HepG2 (cell line): Measurements from ENCODE around the gene SH2D1B. TPM values are rescaled to one million over a fixed set of nuclear protein-coding genes. Genes with fewer than 3 reads are reported as not detected.

Experiments
- ATAC-seq: fragments of 200-7000 bp; cut with Tn5 transposase; 3 replicates; pipeline ENCODE4 v1.9.1; 2020; ENCODE audit warnings: mild to moderate bottlenecking, moderate library complexity
- BruUV-seq: library from RNA; stranded (reverse); fragments of 400-500 nt; replicated peaks from 2 replicates; lab custom pipeline; 2021; lab: Mats Ljungman, UMichigan
- CTCF ChIA-PET: fragments of 300-600 bp; formaldehyde crosslinking; extraction: SDS; loops from one replicate; lab custom pipeline; 2021; ENCODE audit warnings: low total read pairs, inconsistent platforms, low intra/inter-chr PET ratio; lab: Yijun Ruan, JAX
- POLR2A ChIA-PET: fragments of 350-600 bp; sonication (Branson Sonifier 250); formaldehyde crosslinking; loops from one replicate; lab custom pipeline; 2020; ENCODE audit warnings: antibody characterized with exemption, inconsistent platforms; lab: Yijun Ruan, JAX
- DNase-seq: peaks from one replicate; pipeline ENCODE4 v3.0.0-alpha.2; 2015; ENCODE audit warnings: low spot score
- FAIRE-seq: peaks from 3 replicates; lab custom pipeline; 2011; peaks lifted over from hg19 to GRCh38; lab: Jason Lieb, UNC
- H2AFZ ChIP-seq: one replicate; pipeline ENCODE4 v1.6.1; 2011; ENCODE audit warnings: low read length, inconsistent platforms
- H3K27ac ChIP-seq: fragments of 300-600 bp; 3 replicates; pipeline ENCODE4 v1.8.0; 2011; ENCODE audit warnings: mixed run types, mild to moderate bottlenecking, mixed read lengths, low read length, inconsistent platforms; ENCODE audit not compliant: insufficient read depth; ENCODE audit errors: extremely low read length
- H3K27me3 ChIP-seq, 2 experiments: fragments of 200-600 bp in 1 of 2; 2 replicates in 1 of 2; 3 replicates in 1 of 2; pipeline versions ENCODE4 v1.6.0 to v1.8.0; 2011; ENCODE audit warnings: low read length in 2 of 2, mild to moderate bottlenecking in 2 of 2, moderate library complexity in 2 of 2, inconsistent platforms in 1 of 2; ENCODE audit not compliant: insufficient read depth in 2 of 2, control insufficient read depth in 1 of 2
- H3K36me3 ChIP-seq, 2 experiments: fragments of 200-600 bp in 1 of 2; replicated peaks in 1 of 2; 2 replicates in 1 of 2; 3 replicates in 1 of 2; pipeline versions ENCODE4 v1.5.1 to v1.8.0; 2011; ENCODE audit warnings: low read length in 2 of 2, inconsistent platforms in 1 of 2; ENCODE audit not compliant: insufficient read depth in 2 of 2, control insufficient read depth in 1 of 2
- H3K4me1 ChIP-seq: 2 replicates; pipeline ENCODE4 v1.5.1; 2012; ENCODE audit warnings: low read length, inconsistent platforms; ENCODE audit not compliant: insufficient read depth
- H3K4me2 ChIP-seq: 2 replicates; pipeline ENCODE4 v1.6.0; 2011; ENCODE audit warnings: low read depth, low read length, inconsistent platforms
- H3K4me3 ChIP-seq, 3 experiments: fragments of 200-600 bp in 1 of 3; sonication (generic), shearing (Covaris generic) in 1 of 3; replicated peaks in 1 of 3; 2 replicates each; pipeline ENCODE4 v1.5.1; 2011 to 2016; ENCODE audit warnings: low read length in 3 of 3, inconsistent platforms in 2 of 3, low read depth in 2 of 3, mild to moderate bottlenecking in 2 of 3, control low read depth in 1 of 3, mixed read lengths in 1 of 3; ENCODE audit not compliant: insufficient read depth in 1 of 3
- H3K79me2 ChIP-seq: one replicate; pipeline ENCODE4 v1.6.1; 2011; ENCODE audit warnings: low read length, inconsistent platforms; ENCODE audit not compliant: insufficient read depth
- H3K9ac ChIP-seq: 2 replicates; pipeline ENCODE4 v1.6.0; 2011; ENCODE audit warnings: mild to moderate bottlenecking, low read depth, low read length, inconsistent platforms; ENCODE audit not compliant: insufficient read depth
- H3K9me3 ChIP-seq: 2 replicates; pipeline ENCODE4 v1.5.1; 2012; ENCODE audit warnings: mild to moderate bottlenecking, low read length
- H4K20me1 ChIP-seq: 2 replicates; pipeline ENCODE4 v1.6.0; 2011; ENCODE audit warnings: inconsistent platforms, mild to moderate bottlenecking, low read length, moderate library complexity; ENCODE audit not compliant: insufficient read depth
- ATF1 ChIP-seq: IDR thresholded peaks from 2 replicates; pipeline ENCODE4 v1.6.1; 2016; ENCODE audit warnings: mild to moderate bottlenecking, control low read depth
- ERF ChIP-seq: IDR thresholded peaks from 2 replicates; pipeline ENCODE4 v1.6.1; 2018; ENCODE audit warnings: missing biosample characterization, missing genetic modification reagents
- GABPA ChIP-seq, 2 experiments: IDR thresholded peaks; 2 replicates each; pipeline ENCODE4 v1.6.1; 2011 to 2016; ENCODE audit warnings: low read depth in 2 of 2, low read length in 1 of 2, missing biosample characterization in 1 of 2, missing genetic modification characterization in 1 of 2
- RFXAP ChIP-seq: sonication (generic); formaldehyde crosslinking; IDR thresholded peaks from 2 replicates; pipeline ENCODE4 v1.4.0; 2020; ENCODE audit warnings: missing genetic modification reagents, borderline replicate concordance
- XRCC5 ChIP-seq: fragments of 200-400 bp; formaldehyde crosslinking; optimal IDR thresholded peaks from 2 replicates; pipeline ENCODE3; 2017; ENCODE audit warnings: mild to moderate bottlenecking, low read length
- ZNF343 ChIP-seq: sonication (generic); formaldehyde crosslinking; IDR thresholded peaks from 2 replicates; pipeline ENCODE4 v1.4.0; 2020; ENCODE audit warnings: mild to moderate bottlenecking, missing genetic modification reagents
- ZNF549 ChIP-seq: sonication (generic); formaldehyde crosslinking; IDR thresholded peaks from 2 replicates; pipeline ENCODE4 v1.5.0; 2020; ENCODE audit warnings: missing genetic modification reagents
- WGBS: methylation state at CpG from one replicate; pipeline ENCODE4 v1.1.6; 2017; ENCODE audit warnings: low lambda C conversion rate; 5-methylcytosine and 5-hydroxymethylcytosine counted together
- in situ Hi-C: cut with HindIII; loops from 2 replicates; pipeline ENCODE4 v1.10.0; 2017; ENCODE audit warnings: low pct_unique_long_range_greater_than_20kb; ENCODE audit not compliant: extremely low pct_ligation_motif_present
- intact Hi-C: fragments of 100-400 bp; cut with micrococcal nuclease; formaldehyde crosslinking; loops from one replicate; pipeline ENCODE4 v1.10.0; 2022; ENCODE audit not compliant: unreplicated experiment
- polyA plus RNA-seq, 8 experiments: library from polyadenylated mRNA; depleted of rRNA in 3 of 8; stranded (reverse) in 7 of 8; unstranded in 1 of 8; fragments of >200 nt; fragmentation: Illumina TruSeq in 4 of 8; extraction: Trizol in 4 of 8; gene quantifications; 2 replicates each; pipeline versions ENCODE4 v1.2.1 to v1.2.3, GENCODE V29; 2011 to 2016; ENCODE audit warnings: low read depth in 4 of 8, missing spikeins in 1 of 8, mixed read lengths in 1 of 8; ENCODE audit not compliant: insufficient read depth in 1 of 8
- total RNA-seq, 5 experiments: library from RNA; depleted of rRNA; stranded (reverse); fragments of >200 nt; fragmentation: Illumina TruSeq; extraction: Trizol; gene quantifications; 2 replicates each; pipeline ENCODE4 v1.2.3, GENCODE V29; 2016; ENCODE audit warnings: low read depth in 1 of 5
- TF ChIP-seq, protein P1 (sequence below): IDR thresholded peaks from 2 replicates; pipeline ENCODE4 v1.4.0; 2020; ENCODE audit warnings: mild to moderate bottlenecking, missing genetic modification reagents
- TF ChIP-seq, protein P2 (sequence below): IDR thresholded peaks from 2 replicates; pipeline ENCODE4 v1.6.1; 2016; ENCODE audit warnings: control low read depth
- TF ChIP-seq, protein P3 (sequence below): sonication (generic); formaldehyde crosslinking; IDR thresholded peaks from 2 replicates; pipeline ENCODE4 v1.4.0; 2020; ENCODE audit warnings: mild to moderate bottlenecking, missing genetic modification reagents
- TF ChIP-seq, protein P4 (sequence below): fragments of 450-650 bp; IDR thresholded peaks from 2 replicates; pipeline ENCODE4 v1.6.1; 2017; ENCODE audit warnings: mild to moderate bottlenecking
- TF ChIP-seq, protein P5 (sequence below): IDR thresholded peaks from 2 replicates; pipeline ENCODE4 v1.6.1; 2012; ENCODE audit warnings: low read depth, low read length, improper control_type of control experiment

Gene SH2D1B
- total and polyA plus RNA-seq, 2 of the 13 experiments (the other 11 are each of a cell fraction or from before 2014, with no cell fraction given), result not detected

DNA sequence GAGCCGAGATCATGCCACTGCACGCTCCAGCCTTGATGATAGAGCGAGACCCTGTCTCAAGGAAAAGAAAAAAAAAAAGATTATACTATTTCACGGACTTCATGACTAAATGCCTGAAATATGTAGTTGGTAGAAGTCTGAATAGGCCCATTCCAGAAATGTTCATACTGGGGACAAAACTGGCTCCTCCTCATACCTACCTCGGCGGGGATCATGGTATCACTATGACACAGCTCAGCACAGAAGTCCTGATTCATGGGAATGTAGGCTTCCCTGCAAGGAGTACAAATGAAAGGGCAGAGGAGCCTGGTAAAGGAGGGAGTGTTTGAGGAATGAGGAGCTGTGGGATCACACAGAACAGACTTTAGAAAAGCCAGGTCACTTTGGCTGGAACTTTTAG is 40.3 kb downstream of the SH2D1B start:
- intact Hi-C loops, result no loop called here
- Histone ChIP-seq H3K27me3 (no peaks in the 10 kb centered on the region), H3K4me2 (no peak overlapping the region), H3K79me2 (no peaks in the 10 kb centered on the region), H3K9me3 (no peaks in the 10 kb centered on the region), H3K9ac (no peak overlapping the region), H3K27ac (no peak overlapping the region)
- POLR2A ChIA-PET, result no interaction called here
- no TSS peak for BruUV-seq
- no peak for DNase-seq
- TF ChIP-seq RFXAP (no peak), ZNF343 (CRISPR knock-in tag) (no peak), ERF (no peak), GABPA (IDR thresholded peaks at IDR 0.05; ENCODE audit: low read depth, low read length) (no peak), GABPA (CRISPR knock-in tag; IDR thresholded peaks at IDR 0.05; ENCODE audit: low read depth) (no peak), ZNF549 (CRISPR knock-in tag) (no peak), XRCC5 (no peak), ATF1 (CRISPR knock-in tag) (no peak)
- TF ChIP-seq, protein P1, sequence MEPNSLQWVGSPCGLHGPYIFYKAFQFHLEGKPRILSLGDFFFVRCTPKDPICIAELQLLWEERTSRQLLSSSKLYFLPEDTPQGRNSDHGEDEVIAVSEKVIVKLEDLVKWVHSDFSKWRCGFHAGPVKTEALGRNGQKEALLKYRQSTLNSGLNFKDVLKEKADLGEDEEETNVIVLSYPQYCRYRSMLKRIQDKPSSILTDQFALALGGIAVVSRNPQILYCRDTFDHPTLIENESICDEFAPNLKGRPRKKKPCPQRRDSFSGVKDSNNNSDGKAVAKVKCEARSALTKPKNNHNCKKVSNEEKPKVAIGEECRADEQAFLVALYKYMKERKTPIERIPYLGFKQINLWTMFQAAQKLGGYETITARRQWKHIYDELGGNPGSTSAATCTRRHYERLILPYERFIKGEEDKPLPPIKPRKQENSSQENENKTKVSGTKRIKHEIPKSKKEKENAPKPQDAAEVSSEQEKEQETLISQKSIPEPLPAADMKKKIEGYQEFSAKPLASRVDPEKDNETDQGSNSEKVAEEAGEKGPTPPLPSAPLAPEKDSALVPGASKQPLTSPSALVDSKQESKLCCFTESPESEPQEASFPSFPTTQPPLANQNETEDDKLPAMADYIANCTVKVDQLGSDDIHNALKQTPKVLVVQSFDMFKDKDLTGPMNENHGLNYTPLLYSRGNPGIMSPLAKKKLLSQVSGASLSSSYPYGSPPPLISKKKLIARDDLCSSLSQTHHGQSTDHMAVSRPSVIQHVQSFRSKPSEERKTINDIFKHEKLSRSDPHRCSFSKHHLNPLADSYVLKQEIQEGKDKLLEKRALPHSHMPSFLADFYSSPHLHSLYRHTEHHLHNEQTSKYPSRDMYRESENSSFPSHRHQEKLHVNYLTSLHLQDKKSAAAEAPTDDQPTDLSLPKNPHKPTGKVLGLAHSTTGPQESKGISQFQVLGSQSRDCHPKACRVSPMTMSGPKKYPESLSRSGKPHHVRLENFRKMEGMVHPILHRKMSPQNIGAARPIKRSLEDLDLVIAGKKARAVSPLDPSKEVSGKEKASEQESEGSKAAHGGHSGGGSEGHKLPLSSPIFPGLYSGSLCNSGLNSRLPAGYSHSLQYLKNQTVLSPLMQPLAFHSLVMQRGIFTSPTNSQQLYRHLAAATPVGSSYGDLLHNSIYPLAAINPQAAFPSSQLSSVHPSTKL, result no peak
- TF ChIP-seq, protein P2, sequence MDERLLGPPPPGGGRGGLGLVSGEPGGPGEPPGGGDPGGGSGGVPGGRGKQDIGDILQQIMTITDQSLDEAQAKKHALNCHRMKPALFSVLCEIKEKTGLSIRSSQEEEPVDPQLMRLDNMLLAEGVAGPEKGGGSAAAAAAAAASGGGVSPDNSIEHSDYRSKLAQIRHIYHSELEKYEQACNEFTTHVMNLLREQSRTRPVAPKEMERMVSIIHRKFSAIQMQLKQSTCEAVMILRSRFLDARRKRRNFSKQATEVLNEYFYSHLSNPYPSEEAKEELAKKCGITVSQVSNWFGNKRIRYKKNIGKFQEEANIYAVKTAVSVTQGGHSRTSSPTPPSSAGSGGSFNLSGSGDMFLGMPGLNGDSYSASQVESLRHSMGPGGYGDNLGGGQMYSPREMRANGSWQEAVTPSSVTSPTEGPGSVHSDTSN (CRISPR knock-in tag), result no peak
- TF ChIP-seq, protein P3, sequence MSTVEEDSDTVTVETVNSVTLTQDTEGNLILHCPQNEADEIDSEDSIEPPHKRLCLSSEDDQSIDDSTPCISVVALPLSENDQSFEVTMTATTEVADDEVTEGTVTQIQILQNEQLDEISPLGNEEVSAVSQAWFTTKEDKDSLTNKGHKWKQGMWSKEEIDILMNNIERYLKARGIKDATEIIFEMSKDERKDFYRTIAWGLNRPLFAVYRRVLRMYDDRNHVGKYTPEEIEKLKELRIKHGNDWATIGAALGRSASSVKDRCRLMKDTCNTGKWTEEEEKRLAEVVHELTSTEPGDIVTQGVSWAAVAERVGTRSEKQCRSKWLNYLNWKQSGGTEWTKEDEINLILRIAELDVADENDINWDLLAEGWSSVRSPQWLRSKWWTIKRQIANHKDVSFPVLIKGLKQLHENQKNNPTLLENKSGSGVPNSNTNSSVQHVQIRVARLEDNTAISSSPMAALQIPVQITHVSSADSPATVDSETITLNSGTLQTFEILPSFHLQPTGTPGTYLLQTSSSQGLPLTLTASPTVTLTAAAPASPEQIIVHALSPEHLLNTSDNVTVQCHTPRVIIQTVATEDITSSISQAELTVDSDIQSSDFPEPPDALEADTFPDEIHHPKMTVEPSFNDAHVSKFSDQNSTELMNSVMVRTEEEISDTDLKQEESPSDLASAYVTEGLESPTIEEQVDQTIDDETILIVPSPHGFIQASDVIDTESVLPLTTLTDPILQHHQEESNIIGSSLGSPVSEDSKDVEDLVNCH (CRISPR knock-in tag), result no peak
- TF ChIP-seq, protein P4, sequence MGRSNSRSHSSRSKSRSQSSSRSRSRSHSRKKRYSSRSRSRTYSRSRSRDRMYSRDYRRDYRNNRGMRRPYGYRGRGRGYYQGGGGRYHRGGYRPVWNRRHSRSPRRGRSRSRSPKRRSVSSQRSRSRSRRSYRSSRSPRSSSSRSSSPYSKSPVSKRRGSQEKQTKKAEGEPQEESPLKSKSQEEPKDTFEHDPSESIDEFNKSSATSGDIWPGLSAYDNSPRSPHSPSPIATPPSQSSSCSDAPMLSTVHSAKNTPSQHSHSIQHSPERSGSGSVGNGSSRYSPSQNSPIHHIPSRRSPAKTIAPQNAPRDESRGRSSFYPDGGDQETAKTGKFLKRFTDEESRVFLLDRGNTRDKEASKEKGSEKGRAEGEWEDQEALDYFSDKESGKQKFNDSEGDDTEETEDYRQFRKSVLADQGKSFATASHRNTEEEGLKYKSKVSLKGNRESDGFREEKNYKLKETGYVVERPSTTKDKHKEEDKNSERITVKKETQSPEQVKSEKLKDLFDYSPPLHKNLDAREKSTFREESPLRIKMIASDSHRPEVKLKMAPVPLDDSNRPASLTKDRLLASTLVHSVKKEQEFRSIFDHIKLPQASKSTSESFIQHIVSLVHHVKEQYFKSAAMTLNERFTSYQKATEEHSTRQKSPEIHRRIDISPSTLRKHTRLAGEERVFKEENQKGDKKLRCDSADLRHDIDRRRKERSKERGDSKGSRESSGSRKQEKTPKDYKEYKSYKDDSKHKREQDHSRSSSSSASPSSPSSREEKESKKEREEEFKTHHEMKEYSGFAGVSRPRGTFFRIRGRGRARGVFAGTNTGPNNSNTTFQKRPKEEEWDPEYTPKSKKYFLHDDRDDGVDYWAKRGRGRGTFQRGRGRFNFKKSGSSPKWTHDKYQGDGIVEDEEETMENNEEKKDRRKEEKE, result no peak
- TF ChIP-seq, protein P5, sequence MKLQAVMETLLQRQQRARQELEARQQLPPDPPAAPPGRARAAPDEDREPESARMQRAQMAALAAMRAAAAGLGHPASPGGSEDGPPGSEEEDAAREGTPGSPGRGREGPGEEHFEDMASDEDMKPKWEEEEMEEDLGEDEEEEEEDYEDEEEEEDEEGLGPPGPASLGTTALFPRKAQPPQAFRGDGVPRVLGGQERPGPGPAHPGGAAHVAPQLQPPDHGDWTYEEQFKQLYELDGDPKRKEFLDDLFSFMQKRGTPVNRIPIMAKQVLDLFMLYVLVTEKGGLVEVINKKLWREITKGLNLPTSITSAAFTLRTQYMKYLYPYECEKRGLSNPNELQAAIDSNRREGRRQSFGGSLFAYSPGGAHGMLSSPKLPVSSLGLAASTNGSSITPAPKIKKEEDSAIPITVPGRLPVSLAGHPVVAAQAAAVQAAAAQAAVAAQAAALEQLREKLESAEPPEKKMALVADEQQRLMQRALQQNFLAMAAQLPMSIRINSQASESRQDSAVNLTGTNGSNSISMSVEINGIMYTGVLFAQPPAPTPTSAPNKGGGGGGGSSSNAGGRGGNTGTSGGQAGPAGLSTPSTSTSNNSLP, result no peak
- TF ChIP-seq, all 625 proteins: peak for 0
- no peak for FAIRE-seq
- CTCF ChIA-PET, result no interaction called here
- no peak overlapping the region for H2AFZ ChIP-seq
- in situ Hi-C loops, result no loop called here
- H3K4me1 ChIP-seq, result peaks cover 10% of the 10 kb centered on the region
- H3K36me3 ChIP-seq, result peaks cover 9 to 21% of the 10 kb centered on the region in 2 experiments; a peak in 4 of 5 replicates
- H4K20me1 ChIP-seq, result no peaks in the 10 kb centered on the region
- no peak for ATAC-seq
- WGBS, result 94% methylated on average over 6 of the region's 6 CpGs
- H3K4me3 ChIP-seq, result no peak overlapping the region
